Thyroid gland (tissue), 4 donors: ENCODE results near the gene TCHH.

ENCODE experiments used
- POLR2A ChIP-seq, 2 donors: fragments of 450-650 bp; IDR thresholded peaks; one replicate each; pipeline ENCODE4 v1.6.1; 2017; ENCODE audit warnings: antibody characterized with exemption in 2 of 2, mild to moderate bottlenecking in 2 of 2, moderate library complexity in 1 of 2
- TF ChIP-seq, protein P1 (sequence below), 6 experiments: fragments of 200-600 bp in 3 of 6; fragments of 450-650 bp in 3 of 6; sonication (generic) in 3 of 6; IDR thresholded peaks; one replicate each; pipeline ENCODE4 v1.5.1; 2016 to 2019; ENCODE audit warnings: antibody characterized with exemption in 6 of 6, mild to moderate bottlenecking in 2 of 6, inconsistent platforms in 1 of 6, moderate library complexity in 1 of 6

DNA sequence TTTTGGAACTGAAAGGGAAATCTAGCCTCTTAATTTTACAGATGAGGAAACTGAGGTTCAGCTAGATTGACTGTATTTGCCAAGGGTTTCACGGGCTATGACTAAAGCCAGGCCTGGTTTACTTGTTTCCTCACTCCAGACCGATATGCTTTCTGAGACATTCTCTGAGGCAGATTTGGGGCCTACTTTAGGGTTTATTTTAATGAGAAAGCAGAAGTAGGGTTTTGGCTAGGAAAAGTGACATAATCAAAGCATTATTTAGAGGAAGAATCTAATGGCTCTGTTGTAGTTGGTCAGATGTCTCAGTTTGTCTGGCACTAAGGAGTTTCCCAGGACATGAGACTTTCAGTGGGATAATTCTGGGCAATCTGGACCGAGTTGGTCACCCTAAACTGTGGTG, 45.3 kb upstream of the TCHH start:
- TF ChIP-seq, protein P1, sequence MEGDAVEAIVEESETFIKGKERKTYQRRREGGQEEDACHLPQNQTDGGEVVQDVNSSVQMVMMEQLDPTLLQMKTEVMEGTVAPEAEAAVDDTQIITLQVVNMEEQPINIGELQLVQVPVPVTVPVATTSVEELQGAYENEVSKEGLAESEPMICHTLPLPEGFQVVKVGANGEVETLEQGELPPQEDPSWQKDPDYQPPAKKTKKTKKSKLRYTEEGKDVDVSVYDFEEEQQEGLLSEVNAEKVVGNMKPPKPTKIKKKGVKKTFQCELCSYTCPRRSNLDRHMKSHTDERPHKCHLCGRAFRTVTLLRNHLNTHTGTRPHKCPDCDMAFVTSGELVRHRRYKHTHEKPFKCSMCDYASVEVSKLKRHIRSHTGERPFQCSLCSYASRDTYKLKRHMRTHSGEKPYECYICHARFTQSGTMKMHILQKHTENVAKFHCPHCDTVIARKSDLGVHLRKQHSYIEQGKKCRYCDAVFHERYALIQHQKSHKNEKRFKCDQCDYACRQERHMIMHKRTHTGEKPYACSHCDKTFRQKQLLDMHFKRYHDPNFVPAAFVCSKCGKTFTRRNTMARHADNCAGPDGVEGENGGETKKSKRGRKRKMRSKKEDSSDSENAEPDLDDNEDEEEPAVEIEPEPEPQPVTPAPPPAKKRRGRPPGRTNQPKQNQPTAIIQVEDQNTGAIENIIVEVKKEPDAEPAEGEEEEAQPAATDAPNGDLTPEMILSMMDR (IDR thresholded peaks at IDR 0.05) = no peak
- TF ChIP-seq POLR2A (IDR thresholded peaks at IDR 0.05) = no peak
